HEK293 (cell line): Measurements from ENCODE around the gene ANKRD37.
"Not testable (repeated sequence)": the region's sequence is repeated elsewhere in the genome, so short reads cannot be mapped to it uniquely, and the experiment has no call there.

Experiments used
- CTCF ChIA-PET: fragments of 350-600 bp; formaldehyde crosslinking; extraction: SDS; loops from one replicate; lab custom pipeline; 2021; ENCODE audit warnings: antibody characterized with exemption; lab: Yijun Ruan, JAX
- POLR2A ChIA-PET: fragments of 300-600 bp; formaldehyde crosslinking; extraction: SDS; loops from one replicate; lab custom pipeline; 2020; ENCODE audit warnings: antibody characterized with exemption, inconsistent platforms; lab: Yijun Ruan, JAX
- H3K27ac ChIP-seq: fragments of 200-500 bp; sonication (Bioruptor generic); 2 replicates; pipeline ENCODE4 v1.5.1; 2014; ENCODE audit warnings: low read depth, low read length, control low read depth, inconsistent platforms; ENCODE audit errors: extremely low read depth
- H3K36me3 ChIP-seq, 2 experiments: fragments of 200-500 bp in 1 of 2; sonication (Bioruptor generic) in 1 of 2; 1 replicate in 1 of 2; 2 replicates in 1 of 2; pipeline ENCODE4 v1.5.1; 2014 to 2017; ENCODE audit warnings: inconsistent platforms in 2 of 2, low read length in 2 of 2; ENCODE audit not compliant: control insufficient read depth in 2 of 2, insufficient read depth in 1 of 2
- H3K4me1 ChIP-seq: fragments of 200-500 bp; sonication (Bioruptor generic); 2 replicates; pipeline ENCODE4 v1.5.1; 2014; ENCODE audit warnings: mild to moderate bottlenecking, low read length, inconsistent platforms; ENCODE audit not compliant: control insufficient read depth, insufficient read depth
- H3K4me3 ChIP-seq: 2 replicates; pipeline ENCODE4 v1.5.1; 2011; ENCODE audit warnings: low read depth, mild to moderate bottlenecking, control low read depth, low read length, moderate library complexity
- H3K9me3 ChIP-seq: fragments of 200-500 bp; sonication (Bioruptor generic); 2 replicates; pipeline ENCODE4 v1.5.1; 2014; ENCODE audit warnings: low read depth, low read length, inconsistent platforms; ENCODE audit not compliant: control insufficient read depth, insufficient read depth
- OVOL3 ChIP-seq: fragments of 450-650 bp; formaldehyde crosslinking; IDR thresholded peaks from 2 replicates; pipeline ENCODE4 v1.5.1; 2016; ENCODE audit warnings: missing biosample characterization, missing genetic modification characterization
- RBAK ChIP-seq: fragments of 450-650 bp; formaldehyde crosslinking; IDR thresholded peaks from 2 replicates; pipeline ENCODE4 v1.5.1; 2016; ENCODE audit warnings: missing biosample characterization, missing genetic modification characterization
- YY2 ChIP-seq: fragments of 450-650 bp; formaldehyde crosslinking; IDR thresholded peaks from 2 replicates; pipeline ENCODE4 v1.5.1; 2016; ENCODE audit warnings: missing biosample characterization, missing genetic modification characterization
- ZBTB7A ChIP-seq: fragments of 450-650 bp; formaldehyde crosslinking; IDR thresholded peaks from 2 replicates; pipeline ENCODE4 v1.5.1; 2016; ENCODE audit warnings: low read depth, missing biosample characterization, missing genetic modification characterization
- ZNF132 ChIP-seq: fragments of 450-650 bp; formaldehyde crosslinking; IDR thresholded peaks from 2 replicates; pipeline ENCODE4 v1.5.1; 2017; ENCODE audit warnings: missing biosample characterization, missing genetic modification characterization, borderline replicate concordance
- ZNF23 ChIP-seq: fragments of 450-650 bp; formaldehyde crosslinking; IDR thresholded peaks from 2 replicates; pipeline ENCODE4 v1.5.1; 2016; ENCODE audit warnings: missing biosample characterization, missing genetic modification characterization, borderline replicate concordance
- ZNF248 ChIP-seq: fragments of 450-650 bp; formaldehyde crosslinking; IDR thresholded peaks from 2 replicates; pipeline ENCODE4 v1.5.1; 2017; ENCODE audit warnings: missing biosample characterization, missing genetic modification characterization
- ZNF302 ChIP-seq: fragments of 450-650 bp; formaldehyde crosslinking; IDR thresholded peaks from 2 replicates; pipeline ENCODE4 v1.5.1; 2016; ENCODE audit warnings: missing biosample characterization, missing genetic modification characterization, low read depth
- ZNF311 ChIP-seq: fragments of 450-650 bp; formaldehyde crosslinking; IDR thresholded peaks from 2 replicates; pipeline ENCODE4 v1.5.1; 2017; ENCODE audit warnings: missing biosample characterization, missing genetic modification characterization, borderline replicate concordance
- ZNF350 ChIP-seq: fragments of 450-650 bp; formaldehyde crosslinking; IDR thresholded peaks from 2 replicates; pipeline ENCODE4 v1.5.0; 2017; ENCODE audit warnings: missing biosample characterization, mild to moderate bottlenecking, missing genetic modification characterization
- ZNF391 ChIP-seq: fragments of 450-650 bp; formaldehyde crosslinking; IDR thresholded peaks from 2 replicates; pipeline ENCODE4 v1.5.1; 2016; ENCODE audit warnings: low read depth, missing biosample characterization, missing genetic modification characterization, borderline replicate concordance
- ZNF548 ChIP-seq: fragments of 450-650 bp; formaldehyde crosslinking; IDR thresholded peaks from 2 replicates; pipeline ENCODE4 v1.5.1; 2016; ENCODE audit warnings: missing biosample characterization, missing genetic modification characterization
- TF ChIP-seq, protein P1 (sequence below): fragments of 450-650 bp; formaldehyde crosslinking; IDR thresholded peaks from 2 replicates; pipeline ENCODE4 v1.5.1; 2016; ENCODE audit warnings: missing biosample characterization, missing genetic modification characterization
- TF ChIP-seq, protein P2 (sequence below): fragments of 450-650 bp; formaldehyde crosslinking; IDR thresholded peaks from 2 replicates; pipeline ENCODE4 v1.5.1; 2017; ENCODE audit warnings: missing biosample characterization, missing genetic modification characterization

ANKRD37 gene

DNA sequence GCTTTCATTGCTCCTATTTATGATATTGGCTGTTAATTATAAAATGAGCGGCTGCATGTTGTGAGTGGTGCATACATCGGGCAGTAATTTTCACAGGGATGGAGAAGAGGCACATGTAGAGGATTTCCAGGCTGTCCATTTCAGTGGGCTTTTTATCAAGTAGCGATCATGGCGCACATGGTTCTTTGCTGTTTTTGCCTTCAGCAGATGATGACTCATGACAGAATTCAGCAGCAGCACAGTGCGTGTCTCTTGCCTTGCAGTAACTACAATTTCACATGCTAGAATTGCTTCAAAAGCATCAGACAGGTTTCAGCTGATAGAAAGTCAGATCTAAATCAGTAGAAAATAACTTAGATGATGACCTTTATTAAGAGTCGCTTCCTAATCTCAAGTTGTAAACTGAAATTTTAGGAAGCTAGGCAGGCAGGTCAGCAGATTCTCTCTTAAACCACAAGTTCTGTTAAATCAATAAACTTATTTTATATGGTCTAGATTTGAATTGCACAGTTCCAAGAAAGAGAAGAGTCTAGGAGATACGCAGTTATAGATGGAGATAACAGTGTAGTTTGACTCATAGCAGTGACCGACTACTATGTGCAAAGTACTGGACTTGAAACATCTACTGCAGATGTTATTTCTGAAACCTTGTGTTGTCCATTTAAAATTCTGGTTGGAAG is 36.7 kb upstream of the ANKRD37 start:
- H3K4me1 ChIP-seq = peaks cover 4% of the 10 kb centered on the region; the same call in 1 of the 2 replicates
- H3K36me3 ChIP-seq = peaks cover 0 to 34% of the 10 kb centered on the region in 2 experiments
- ChIA-PET POLR2A (no interaction called here), CTCF (no interaction called here)
- H3K9me3 ChIP-seq = no peaks in the 10 kb centered on the region
- H3K4me3 ChIP-seq = no peak overlapping the region
- no peak overlapping the region for H3K27ac ChIP-seq
- TF ChIP-seq ZNF302 (tag by site-specific recombination) (no peak), ZNF23 (tag by site-specific recombination) (no peak), RBAK (tag by site-specific recombination) (no peak), ZNF350 (tag by site-specific recombination) (no peak), ZBTB7A (tag by site-specific recombination) (no peak)
- TF ChIP-seq, protein P1, sequence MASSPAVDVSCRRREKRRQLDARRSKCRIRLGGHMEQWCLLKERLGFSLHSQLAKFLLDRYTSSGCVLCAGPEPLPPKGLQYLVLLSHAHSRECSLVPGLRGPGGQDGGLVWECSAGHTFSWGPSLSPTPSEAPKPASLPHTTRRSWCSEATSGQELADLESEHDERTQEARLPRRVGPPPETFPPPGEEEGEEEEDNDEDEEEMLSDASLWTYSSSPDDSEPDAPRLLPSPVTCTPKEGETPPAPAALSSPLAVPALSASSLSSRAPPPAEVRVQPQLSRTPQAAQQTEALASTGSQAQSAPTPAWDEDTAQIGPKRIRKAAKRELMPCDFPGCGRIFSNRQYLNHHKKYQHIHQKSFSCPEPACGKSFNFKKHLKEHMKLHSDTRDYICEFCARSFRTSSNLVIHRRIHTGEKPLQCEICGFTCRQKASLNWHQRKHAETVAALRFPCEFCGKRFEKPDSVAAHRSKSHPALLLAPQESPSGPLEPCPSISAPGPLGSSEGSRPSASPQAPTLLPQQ (tag by site-specific recombination) = no peak
- TF ChIP-seq, protein P2, sequence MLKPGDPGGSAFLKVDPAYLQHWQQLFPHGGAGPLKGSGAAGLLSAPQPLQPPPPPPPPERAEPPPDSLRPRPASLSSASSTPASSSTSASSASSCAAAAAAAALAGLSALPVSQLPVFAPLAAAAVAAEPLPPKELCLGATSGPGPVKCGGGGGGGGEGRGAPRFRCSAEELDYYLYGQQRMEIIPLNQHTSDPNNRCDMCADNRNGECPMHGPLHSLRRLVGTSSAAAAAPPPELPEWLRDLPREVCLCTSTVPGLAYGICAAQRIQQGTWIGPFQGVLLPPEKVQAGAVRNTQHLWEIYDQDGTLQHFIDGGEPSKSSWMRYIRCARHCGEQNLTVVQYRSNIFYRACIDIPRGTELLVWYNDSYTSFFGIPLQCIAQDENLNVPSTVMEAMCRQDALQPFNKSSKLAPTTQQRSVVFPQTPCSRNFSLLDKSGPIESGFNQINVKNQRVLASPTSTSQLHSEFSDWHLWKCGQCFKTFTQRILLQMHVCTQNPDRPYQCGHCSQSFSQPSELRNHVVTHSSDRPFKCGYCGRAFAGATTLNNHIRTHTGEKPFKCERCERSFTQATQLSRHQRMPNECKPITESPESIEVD = no peak

DNA sequence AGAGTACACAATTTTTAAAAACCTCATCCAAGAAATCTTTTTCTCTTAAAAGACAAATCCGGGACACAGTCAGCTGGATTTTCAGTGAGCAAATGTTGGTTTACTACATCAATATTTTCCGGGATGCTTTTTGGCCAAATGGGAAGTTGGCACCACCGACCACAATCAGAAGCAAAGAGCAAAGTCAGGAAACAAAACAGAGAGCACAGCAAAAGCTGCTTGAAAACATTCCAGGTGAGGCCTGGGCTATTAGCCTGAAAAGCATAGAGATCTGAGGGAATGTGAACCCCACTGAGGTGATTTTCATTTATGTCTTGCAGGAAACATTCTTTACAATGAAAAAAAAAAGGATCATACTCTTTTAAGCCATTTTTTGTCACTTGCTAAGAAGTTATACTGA is 34.8 kb upstream of the ANKRD37 start:
- H3K4me1 ChIP-seq = peaks cover 4% of the 10 kb centered on the region; the same call in 1 of the 2 replicates
- TF ChIP-seq ZNF391 = no peak
- peaks cover 0 to 27% of the 10 kb centered on the region in 2 experiments for H3K36me3 ChIP-seq
- ChIA-PET CTCF (interaction anchor here (0.7 kb wide), 1 partner anchor 64 kb away, joined by 3 read pairs; the partner anchor contains the start of gene UFSP2), POLR2A (no interaction called here)
- H3K27ac ChIP-seq = no peak overlapping the region
- no peak overlapping the region for H3K4me3 ChIP-seq
- no peaks in the 10 kb centered on the region for H3K9me3 ChIP-seq

DNA sequence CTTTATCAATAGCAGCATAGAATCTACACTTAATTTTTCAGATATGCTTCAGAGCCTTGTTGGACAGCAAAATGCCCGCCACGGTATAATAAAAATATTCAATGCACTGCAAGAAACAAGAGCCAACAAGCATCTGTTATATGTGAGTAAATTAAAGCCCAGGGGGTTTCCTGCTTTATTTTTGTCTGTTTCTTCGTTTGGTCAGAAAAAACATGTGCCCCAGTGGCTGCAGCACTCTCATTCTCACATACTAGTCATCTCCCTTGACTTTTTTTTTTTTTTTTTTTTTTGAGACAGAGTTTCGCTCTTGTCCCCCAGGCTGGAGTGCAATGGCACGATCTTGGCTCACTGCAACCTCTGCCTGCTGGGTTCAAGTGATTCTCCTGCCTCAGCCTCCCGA is 34.1 kb upstream of the ANKRD37 start:
- H3K4me1 ChIP-seq, H3K27ac ChIP-seq, H3K4me3 ChIP-seq, H3K9me3 ChIP-seq, POLR2A ChIA-PET: not testable (repeated sequence)
- CTCF ChIA-PET = interaction anchor here (0.7 kb wide), 1 partner anchor 63 kb away, joined by 3 read pairs; the partner anchor contains the start of gene UFSP2
- H3K36me3 ChIP-seq = peaks cover 0 to 21% of the 10 kb centered on the region in 2 experiments

DNA sequence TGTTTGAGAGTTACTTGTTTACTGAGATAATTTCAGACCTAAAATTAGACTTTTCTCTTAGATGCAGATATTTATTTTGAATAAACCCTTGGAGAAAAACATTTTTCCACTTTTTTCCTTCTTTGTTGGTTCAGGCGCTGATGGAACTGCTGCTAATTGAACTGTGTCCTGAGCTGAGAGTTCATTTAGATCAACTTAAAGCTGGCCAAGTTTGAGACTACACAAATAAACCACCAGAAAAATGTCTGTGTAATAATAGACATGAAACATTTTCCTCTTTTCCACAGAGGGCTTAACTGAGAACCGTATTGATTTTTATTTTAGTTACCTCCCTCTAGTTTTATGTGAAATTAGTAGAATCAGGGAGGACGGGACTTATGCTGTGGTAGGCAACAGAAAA is 33.4 kb upstream of the ANKRD37 start:
- H3K27ac ChIP-seq = no peak overlapping the region
- CTCF ChIA-PET = interaction anchor here (0.6 kb wide), 1 partner anchor 112 kb away, joined by 8 read pairs; no protein-coding TSS in a partner anchor
- H3K4me3 ChIP-seq = no peak overlapping the region
- POLR2A ChIA-PET = no interaction called here
- no peaks in the 10 kb centered on the region for H3K9me3 ChIP-seq
- peaks cover 3% of the 10 kb centered on the region; the same call in 1 of the 2 replicates for H3K4me1 ChIP-seq
- peaks cover 0 to 17% of the 10 kb centered on the region in 2 experiments for H3K36me3 ChIP-seq
- no peak for TF ChIP-seq ZNF548 (tag by site-specific recombination)
- no peak for TF ChIP-seq ZNF311 (tag by site-specific recombination)
- TF ChIP-seq YY2 = no peak
- no peak for TF ChIP-seq OVOL3 (tag by site-specific recombination)
- TF ChIP-seq ZNF248 (tag by site-specific recombination) = no peak
- TF ChIP-seq ZNF132 (tag by site-specific recombination) = no peak
- TF ChIP-seq, protein P2 = no peak
